HG03060 (cell line): Measurements from ENCODE around the gene NOTCH4.
"Not testable (repeated sequence)": the region's sequence is repeated elsewhere in the genome, so short reads cannot be mapped to it uniquely, and the experiment has no call there.

ENCODE experiments used
- ATAC-seq: cut with Tn5 transposase; IDR thresholded peaks from one replicate; pipeline ENCODE4 v1.9.1; 2021; ENCODE audit warnings: low read depth, moderate number of reproducible peaks; ENCODE audit not compliant: unreplicated experiment

The NOTCH4 gene

GRCh38 chr6:32223258-32224235, at the start of gene NOTCH4:
Gene NOTCH4 (minus strand): TSS chr6:32224067. CDS start chr6:32223928, 139 bp downstream.
- no peak for ATAC-seq

- no peak for ATAC-seq
Measured at GRCh38 chr6:32271429-32271828, 47.6 kb upstream of the NOTCH4 start.

- ATAC-seq: not testable (repeated sequence)
Measured at GRCh38 chr6:32268459-32268858, 44.6 kb upstream of the NOTCH4 start.

GRCh38 chr6:32267035-32267434, 43.2 kb upstream of the NOTCH4 start:
- ATAC-seq: no peak

- ATAC-seq: not testable (repeated sequence)
Measured at GRCh38 chr6:32257262-32257661, 33.4 kb upstream of the NOTCH4 start.

- ATAC-seq: no peak
Measured at GRCh38 chr6:32255199-32256153, 31.6 kb upstream of the NOTCH4 start.

- no peak for ATAC-seq
Measured at GRCh38 chr6:32254761-32255198, 30.9 kb upstream of the NOTCH4 start.

- ATAC-seq: no peak
Measured at GRCh38 chr6:32252331-32253009, 28.6 kb upstream of the NOTCH4 start.

GRCh38 chr6:32249262-32249661, 25.4 kb upstream of the NOTCH4 start:
- ATAC-seq: no peak

- ATAC-seq: no peak
Measured at GRCh38 chr6:32247401-32247800, 23.5 kb upstream of the NOTCH4 start.

- no peak for ATAC-seq
Measured at GRCh38 chr6:32244946-32245398, 21.1 kb upstream of the NOTCH4 start.

GRCh38 chr6:32244270-32244669, 20.4 kb upstream of the NOTCH4 start:
- no peak for ATAC-seq

- not testable (repeated sequence) for ATAC-seq
Measured at GRCh38 chr6:32242318-32242813, 18.5 kb upstream of the NOTCH4 start.

- no peak for ATAC-seq
Measured at GRCh38 chr6:32240686-32241085, 16.8 kb upstream of the NOTCH4 start.

GRCh38 chr6:32239462-32239861, 15.6 kb upstream of the NOTCH4 start:
- no peak for ATAC-seq

GRCh38 chr6:32234934-32235333, 11.1 kb upstream of the NOTCH4 start:
- ATAC-seq: no peak

GRCh38 chr6:32226434-32226833, 2.6 kb upstream of the NOTCH4 start:
- no peak for ATAC-seq

GRCh38 chr6:32224696-32225095, 829 bp upstream of the NOTCH4 start:
- no peak for ATAC-seq

GRCh38 chr6:32222333-32223230, 1.3 kb downstream of the NOTCH4 start:
- ATAC-seq: no peak
